Testis (tissue), 3 donors: ENCODE data around the gene HES2. TPM values are rescaled to one million over a fixed set of nuclear protein-coding genes. Genes with fewer than 3 reads are reported as not detected.

Experiments
- DNase-seq: peaks from one replicate; pipeline ENCODE4 v3.0.0-alpha.2; 2019
- H3K27ac ChIP-seq, 2 donors: fragments of 200-600 bp; sonication (generic); one replicate each; pipeline ENCODE4 v1.5.1; 2019
- H3K27me3 ChIP-seq: fragments of 200-600 bp; sonication (generic); one replicate; pipeline ENCODE4 v1.5.1; 2019
- H3K36me3 ChIP-seq: fragments of 200-600 bp; sonication (generic); one replicate; pipeline ENCODE4 v1.5.1; 2017; ENCODE audit warnings: low read depth; ENCODE audit errors: missing control alignments
- H3K4me1 ChIP-seq: fragments of 200-600 bp; sonication (generic); one replicate; pipeline ENCODE4 v1.5.1; 2019
- H3K4me3 ChIP-seq, 2 donors: fragments of 200-600 bp; sonication (generic); one replicate each; pipeline ENCODE4 v1.5.1; 2017 to 2019
- H3K9me3 ChIP-seq: fragments of 200-600 bp; sonication (generic); one replicate; pipeline ENCODE4 v1.5.1; 2017
- POLR2A ChIP-seq: fragments of 450-650 bp; IDR thresholded peaks from one replicate; pipeline ENCODE4 v1.6.1; 2017; ENCODE audit warnings: antibody characterized with exemption, mild to moderate bottlenecking, moderate library complexity
- WGBS, 2 donors: methylation state at CpG; one replicate each; pipeline ENCODE4 v1.1.5; 2018; 5-methylcytosine and 5-hydroxymethylcytosine counted together
- intact Hi-C: fragments of 100-400 bp; cut with DNase I; formaldehyde crosslinking; loops from one replicate; pipeline ENCODE4 v1.15.1; 2023; ENCODE audit warnings: low total_unique reads
- polyA plus RNA-seq: library from polyadenylated mRNA; stranded (reverse); fragments of 350-450 nt; fragmentation: Illumina TruSeq; extraction: RNeasy Lipid Tissue Mini Kit (QIAGEN cat#74804); gene quantifications from one replicate; pipeline ENCODE4 v1.2.3, GENCODE V29; 2014; ENCODE audit warnings: low read depth, low replicate concordance; ENCODE audit not compliant: insufficient read depth
- total RNA-seq, 2 donors: library from RNA; depleted of rRNA; stranded (reverse); fragments of >200 nt; gene quantifications; one replicate each; pipeline ENCODE4 v1.2.3, GENCODE V29; 2016
- TF ChIP-seq, protein P1 (sequence below), 3 experiments: fragments of 450-650 bp in 2 of 3; fragments of 200-600 bp in 1 of 3; sonication (generic) in 1 of 3; IDR thresholded peaks; one replicate each; pipeline ENCODE4 v1.5.1; 2016 to 2019; ENCODE audit warnings: antibody characterized with exemption in 3 of 3, mild to moderate bottlenecking in 2 of 3, moderate library complexity in 1 of 3

HES2 gene
- total and polyA plus RNA-seq, 3 donors from 2014 or later = 2.4 to 5.0 (median 2.6) TPM

DNA sequence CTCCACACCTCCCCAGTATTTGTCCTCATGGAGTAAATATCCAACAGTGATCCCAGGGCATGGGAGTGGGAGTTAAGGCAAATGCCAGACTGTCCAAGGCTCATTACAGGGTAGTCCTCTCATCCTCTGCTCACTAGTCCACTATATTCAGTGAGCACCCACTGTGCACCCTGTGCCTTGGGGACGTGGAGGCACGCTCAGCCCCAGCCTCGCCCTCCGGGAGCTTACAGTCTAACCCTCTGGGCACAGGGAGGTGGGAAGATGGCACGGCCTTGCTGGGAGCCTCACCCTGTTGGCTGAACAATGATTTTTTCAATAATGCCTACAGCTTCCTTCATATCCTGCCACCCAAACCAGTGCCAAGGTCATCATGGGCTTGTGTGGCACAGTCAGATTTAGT lies 2.8 kb downstream of the HES2 start:
- 91 to 100% methylated on average over 4 to 5 of the region's 5 CpGs for WGBS, 2 donors
- Histone ChIP-seq H3K9me3 (no peaks in the 10 kb centered on the region), H3K27me3 (no peaks in the 10 kb centered on the region), H3K4me3 (no peak overlapping the region), H3K36me3 (no peaks in the 10 kb centered on the region), H3K27ac (no peak overlapping the region), H3K4me1 (peaks cover 18% of the 10 kb centered on the region)
- no peak for DNase-seq
- TF ChIP-seq, protein P1, sequence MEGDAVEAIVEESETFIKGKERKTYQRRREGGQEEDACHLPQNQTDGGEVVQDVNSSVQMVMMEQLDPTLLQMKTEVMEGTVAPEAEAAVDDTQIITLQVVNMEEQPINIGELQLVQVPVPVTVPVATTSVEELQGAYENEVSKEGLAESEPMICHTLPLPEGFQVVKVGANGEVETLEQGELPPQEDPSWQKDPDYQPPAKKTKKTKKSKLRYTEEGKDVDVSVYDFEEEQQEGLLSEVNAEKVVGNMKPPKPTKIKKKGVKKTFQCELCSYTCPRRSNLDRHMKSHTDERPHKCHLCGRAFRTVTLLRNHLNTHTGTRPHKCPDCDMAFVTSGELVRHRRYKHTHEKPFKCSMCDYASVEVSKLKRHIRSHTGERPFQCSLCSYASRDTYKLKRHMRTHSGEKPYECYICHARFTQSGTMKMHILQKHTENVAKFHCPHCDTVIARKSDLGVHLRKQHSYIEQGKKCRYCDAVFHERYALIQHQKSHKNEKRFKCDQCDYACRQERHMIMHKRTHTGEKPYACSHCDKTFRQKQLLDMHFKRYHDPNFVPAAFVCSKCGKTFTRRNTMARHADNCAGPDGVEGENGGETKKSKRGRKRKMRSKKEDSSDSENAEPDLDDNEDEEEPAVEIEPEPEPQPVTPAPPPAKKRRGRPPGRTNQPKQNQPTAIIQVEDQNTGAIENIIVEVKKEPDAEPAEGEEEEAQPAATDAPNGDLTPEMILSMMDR (IDR thresholded peaks at IDR 0.05) = no peak
- TF ChIP-seq POLR2A = no peak
- intact Hi-C loops = no loop called here

DNA sequence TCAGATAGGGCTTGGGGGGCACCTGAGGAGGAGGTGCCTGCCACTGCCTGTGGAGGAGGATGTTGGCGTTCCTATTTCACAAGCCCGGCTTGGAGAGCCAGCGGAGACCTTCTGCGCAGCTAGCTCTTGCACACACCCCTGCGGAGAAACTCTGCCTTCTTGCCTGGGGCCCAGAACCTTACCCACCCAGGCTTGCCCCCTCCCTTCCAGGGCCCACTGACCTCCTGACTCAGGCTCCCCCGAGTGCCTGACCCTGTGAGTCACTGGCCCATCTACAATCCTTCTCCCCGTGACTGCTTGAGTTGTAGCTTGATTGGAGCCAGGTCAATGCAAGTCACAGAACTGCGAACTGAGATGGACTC lies 3.4 kb downstream of the HES2 start:
- Histone ChIP-seq H3K9me3 (no peaks in the 10 kb centered on the region), H3K4me3 (no peak overlapping the region), H3K27me3 (no peaks in the 10 kb centered on the region), H3K4me1 (peaks cover 18% of the 10 kb centered on the region), H3K27ac (no peak overlapping the region), H3K36me3 (no peaks in the 10 kb centered on the region)
- no peak for TF ChIP-seq POLR2A
- TF ChIP-seq, protein P1 (IDR thresholded peaks at IDR 0.05) = no peak
- WGBS, 2 donors = 70 to 79% methylated on average over 4 to 8 of the region's 8 CpGs
- no peak for DNase-seq
- intact Hi-C loops = no loop called here

DNA sequence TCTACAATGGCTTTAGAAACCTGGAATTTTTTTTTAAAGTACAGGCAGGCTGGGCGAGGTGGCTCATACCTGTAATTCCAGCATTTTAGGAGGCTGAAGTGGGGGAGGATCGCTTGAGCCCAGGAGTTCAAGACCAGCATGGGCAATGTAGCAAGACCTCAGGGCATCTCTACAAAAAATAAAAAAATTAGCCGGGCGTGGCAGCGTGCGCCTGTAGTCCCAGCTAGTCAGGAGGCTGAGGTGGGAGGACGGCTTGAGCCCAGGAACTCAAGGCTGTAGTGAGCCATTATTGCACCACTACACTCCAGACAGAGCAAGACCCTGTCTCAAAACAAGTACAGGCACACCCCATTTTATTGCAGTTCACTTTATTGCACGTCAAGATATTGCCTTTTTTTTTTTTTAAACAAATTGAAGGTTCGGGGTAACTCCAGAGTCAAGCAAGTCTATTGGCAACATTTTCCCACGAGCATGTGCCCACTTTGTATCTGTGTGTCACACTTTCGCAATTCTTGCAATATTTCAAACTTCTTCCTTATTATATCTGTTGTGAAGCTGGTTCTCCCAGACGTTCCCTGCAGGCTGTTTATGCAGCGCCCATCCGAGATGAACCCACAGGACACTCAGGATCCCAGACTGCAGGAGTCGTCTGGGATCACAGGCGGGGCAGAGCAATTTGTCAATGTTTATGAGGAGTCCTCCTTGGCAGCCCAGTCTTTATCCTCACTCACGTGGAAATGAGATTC lies 4.7 kb downstream of the HES2 start:
- WGBS, 2 donors = 61 to 65% methylated on average over 17 of the region's 17 CpGs
- Histone ChIP-seq H3K4me1 (peaks cover 10% of the 10 kb centered on the region), H3K36me3 (no peaks in the 10 kb centered on the region), H3K9me3 (no peaks in the 10 kb centered on the region), H3K27me3 (no peaks in the 10 kb centered on the region), H3K27ac (no peak overlapping the region), H3K4me3 (no peak overlapping the region)
- no peak for TF ChIP-seq POLR2A
- TF ChIP-seq, protein P1 (IDR thresholded peaks at IDR 0.05) = no peak
- intact Hi-C loops = no loop called here
- DNase-seq = no peak

DNA sequence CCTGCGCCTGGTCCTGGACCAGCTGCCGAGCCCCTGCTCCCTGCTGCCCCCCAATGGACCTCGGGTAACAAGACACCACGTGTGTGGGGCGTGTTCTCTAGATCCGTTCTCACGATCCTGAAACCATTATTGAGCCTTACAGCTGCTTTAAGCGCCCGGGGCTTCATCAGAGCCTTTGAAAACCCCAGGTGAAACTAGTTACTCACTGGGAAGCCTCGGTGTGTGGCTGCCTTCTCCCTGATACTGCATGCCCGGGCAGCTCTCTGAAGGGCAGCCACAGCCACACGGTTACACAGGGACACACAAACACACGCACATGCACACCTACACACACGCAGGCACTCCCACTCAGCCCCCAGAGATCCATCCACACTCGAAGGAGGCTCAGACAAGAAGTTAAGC lies 5.3 kb downstream of the HES2 start:
- peak; percentile 55 for DNase-seq
- no peak for TF ChIP-seq POLR2A
- TF ChIP-seq, protein P1 (IDR thresholded peaks at IDR 0.05) = peak in 1 of 3 experiments; percentile 45
- Histone ChIP-seq H3K4me1 (peaks cover 4% of the 10 kb centered on the region), H3K36me3 (no peaks in the 10 kb centered on the region), H3K27me3 (no peaks in the 10 kb centered on the region), H3K9me3 (no peaks in the 10 kb centered on the region), H3K27ac (no peak overlapping the region), H3K4me3 (no peak overlapping the region)
- WGBS, 2 donors = 18 to 22% methylated on average over 14 to 15 of the region's 15 CpGs
- intact Hi-C loops = no loop called here

DNA sequence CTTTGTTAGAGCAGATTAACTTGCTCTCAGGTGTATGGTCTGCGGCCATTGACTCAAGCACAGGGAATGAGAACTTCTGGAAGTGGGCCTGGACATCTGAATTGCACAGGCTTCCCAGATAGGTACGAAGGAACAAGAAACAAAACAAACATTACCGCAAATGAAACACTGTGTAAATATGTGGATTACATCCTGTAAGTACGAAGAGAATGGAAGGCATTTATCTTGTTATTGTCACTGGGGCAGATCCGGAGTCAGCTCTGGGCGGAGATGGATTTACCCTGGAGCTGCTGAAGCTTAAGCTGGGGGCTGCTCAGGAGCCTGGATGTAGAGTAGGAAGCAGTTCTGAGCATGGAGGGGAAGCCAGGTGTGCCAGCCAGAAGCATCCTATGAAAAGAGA lies 6.8 kb downstream of the HES2 start:
- H3K9me3 ChIP-seq = no peaks in the 10 kb centered on the region
- no peak for TF ChIP-seq POLR2A
- TF ChIP-seq, protein P1 (IDR thresholded peaks at IDR 0.05) = no peak
- H3K4me3 ChIP-seq = no peak overlapping the region
- WGBS, 2 donors = 72 to 83% methylated on average over 6 of the region's 6 CpGs
- no peaks in the 10 kb centered on the region for H3K4me1 ChIP-seq
- H3K27me3 ChIP-seq = no peaks in the 10 kb centered on the region
- DNase-seq = no peak
- H3K27ac ChIP-seq = no peak overlapping the region
- H3K36me3 ChIP-seq = no peaks in the 10 kb centered on the region
- intact Hi-C loops = no loop called here
